ENCODE data around the gene CDCA3.

Gene CDCA3

GRCh38 chr12:6840761-6841515, 10.1 kb downstream of the CDCA3 start, which contains the start of gene GNB3:
Gene GNB3 (plus strand): TSS chr12:6840925. CDS start chr12:6841288, 363 bp downstream.
- no peak for DNase-seq (ENCODE audit: low read depth in 1 of 2, low spot score in 1 of 2)
- in situ Hi-C loops (cut with HindIII; ENCODE audit: low pct_unique_long_range_greater_than_20kb, low sequenced_read_pairs) = no loop called here
- TF ChIP-seq JUND (IDR thresholded peaks at IDR 0.05; ENCODE audit: low read depth) = no peak

DNA sequence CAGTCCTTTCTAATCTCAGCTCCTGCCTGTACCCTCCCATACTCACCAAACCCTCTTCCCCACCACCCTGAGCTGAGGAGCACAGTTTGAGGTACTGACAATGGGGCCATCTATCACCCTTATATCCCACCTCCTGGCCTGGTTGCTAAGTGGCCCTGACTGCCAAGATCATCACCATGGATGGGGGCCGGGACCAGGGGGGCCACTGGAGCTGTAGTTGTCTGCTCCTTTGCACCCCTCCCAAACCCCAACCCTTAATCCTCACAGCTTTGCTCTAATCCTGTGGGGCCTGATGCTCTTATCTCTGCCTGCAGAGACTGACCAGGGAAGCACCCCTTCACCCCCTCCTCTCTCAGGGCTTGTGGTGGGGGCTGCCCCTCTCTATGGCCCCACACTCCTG, 10.8 kb downstream of the CDCA3 start:
- in situ Hi-C loops (cut with HindIII; ENCODE audit: low pct_unique_long_range_greater_than_20kb, low sequenced_read_pairs) = no loop called here
- no peak for TF ChIP-seq JUND (IDR thresholded peaks at IDR 0.05; ENCODE audit: low read depth)
- DNase-seq (ENCODE audit: low read depth in 1 of 2, low spot score in 1 of 2) = no peak

DNA sequence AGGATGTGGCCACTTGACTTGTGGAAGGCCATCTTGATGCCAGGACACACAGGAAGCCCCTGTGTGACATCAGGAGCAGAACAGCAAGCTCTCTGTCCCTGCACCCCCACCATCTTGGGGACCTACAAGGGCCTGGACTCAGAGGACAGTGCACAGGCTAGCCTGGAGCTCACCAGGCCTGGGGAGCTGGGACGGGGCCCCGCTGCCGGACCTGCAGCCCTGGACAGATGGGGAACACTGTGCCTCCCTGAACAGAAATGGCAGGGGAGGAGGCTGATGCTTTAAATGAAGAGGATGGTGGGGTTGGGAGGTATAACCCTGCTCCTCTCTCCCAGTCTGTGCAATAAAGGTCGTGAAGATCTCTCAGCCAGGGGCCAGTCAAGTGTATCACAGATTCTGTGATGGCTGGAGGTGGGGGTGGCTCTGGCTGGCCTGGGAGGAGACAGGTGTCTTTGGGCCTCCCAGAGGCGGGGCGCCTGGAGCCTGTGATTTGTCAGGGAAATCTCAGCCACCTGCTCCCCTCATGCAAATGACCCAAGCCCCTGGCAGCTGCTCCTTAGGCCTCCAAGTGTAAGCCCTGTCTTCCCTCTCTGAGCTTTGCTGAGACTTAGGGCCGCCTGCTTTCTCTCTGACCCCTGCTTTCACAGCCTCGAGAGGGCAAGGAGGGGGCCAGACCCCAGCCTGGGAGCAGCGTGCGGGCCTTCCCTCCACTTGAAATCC, 11.4 kb downstream of the CDCA3 start:
- no peak for TF ChIP-seq JUND (IDR thresholded peaks at IDR 0.05; ENCODE audit: low read depth)
- in situ Hi-C loops (cut with HindIII; ENCODE audit: low pct_unique_long_range_greater_than_20kb, low sequenced_read_pairs) = no loop called here
- DNase-seq (ENCODE audit: low read depth in 1 of 2, low spot score in 1 of 2) = no peak

- in situ Hi-C loops (cut with HindIII; ENCODE audit: low pct_unique_long_range_greater_than_20kb, low sequenced_read_pairs) = no loop called here
- TF ChIP-seq JUND (IDR thresholded peaks at IDR 0.05; ENCODE audit: low read depth) = no peak
- no peak for DNase-seq (ENCODE audit: low read depth in 1 of 2, low spot score in 1 of 2)
These were observed 12.2 kb downstream of the CDCA3 start for GRCh38 chr12:6838854-6839253.

GRCh38 chr12:6837370-6838060, 13.6 kb downstream of the CDCA3 start:
- DNase-seq (ENCODE audit: low read depth in 1 of 2, low spot score in 1 of 2) = no peak
- TF ChIP-seq JUND (IDR thresholded peaks at IDR 0.05; ENCODE audit: low read depth) = no peak
- in situ Hi-C loops (cut with HindIII; ENCODE audit: low pct_unique_long_range_greater_than_20kb, low sequenced_read_pairs) = no loop called here

DNA sequence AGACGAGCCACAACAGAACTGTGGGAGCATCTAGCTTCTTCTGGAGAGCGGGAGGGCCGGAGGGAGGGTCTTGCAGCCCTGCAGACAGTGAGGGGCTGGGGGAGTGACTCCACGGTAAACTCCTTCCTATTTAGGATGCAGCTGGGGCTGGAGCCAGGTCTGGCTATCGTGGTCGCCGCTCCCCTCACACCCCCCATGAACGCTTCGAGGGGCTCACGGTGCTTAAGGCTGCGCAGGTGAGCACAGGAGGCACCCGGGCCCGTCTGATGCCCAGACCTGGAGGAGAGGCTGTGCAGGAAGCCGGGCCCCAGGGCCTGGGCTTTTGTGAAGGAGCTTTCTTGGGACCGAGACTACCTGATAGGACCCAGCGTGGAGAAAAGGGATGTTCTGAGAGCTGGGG, 14.2 kb downstream of the CDCA3 start:
- no peak for TF ChIP-seq JUND (IDR thresholded peaks at IDR 0.05; ENCODE audit: low read depth)
- in situ Hi-C loops (cut with HindIII; ENCODE audit: low pct_unique_long_range_greater_than_20kb, low sequenced_read_pairs) = no loop called here
- no peak for DNase-seq (ENCODE audit: low read depth in 1 of 2, low spot score in 1 of 2)

- no peak for TF ChIP-seq JUND (IDR thresholded peaks at IDR 0.05; ENCODE audit: low read depth)
- no peak for DNase-seq (ENCODE audit: low read depth in 1 of 2, low spot score in 1 of 2)
- in situ Hi-C loops (cut with HindIII; ENCODE audit: low pct_unique_long_range_greater_than_20kb, low sequenced_read_pairs) = no loop called here
These were observed 16.2 kb downstream of the CDCA3 start for GRCh38 chr12:6834873-6835272.

- no peak for TF ChIP-seq JUND (IDR thresholded peaks at IDR 0.05; ENCODE audit: low read depth)
- in situ Hi-C loops (cut with HindIII; ENCODE audit: low pct_unique_long_range_greater_than_20kb, low sequenced_read_pairs) = no loop called here
- DNase-seq (ENCODE audit: low read depth in 1 of 2, low spot score in 1 of 2) = no peak
These were observed 16.8 kb downstream of the CDCA3 start for GRCh38 chr12:6834254-6834653.

DNA sequence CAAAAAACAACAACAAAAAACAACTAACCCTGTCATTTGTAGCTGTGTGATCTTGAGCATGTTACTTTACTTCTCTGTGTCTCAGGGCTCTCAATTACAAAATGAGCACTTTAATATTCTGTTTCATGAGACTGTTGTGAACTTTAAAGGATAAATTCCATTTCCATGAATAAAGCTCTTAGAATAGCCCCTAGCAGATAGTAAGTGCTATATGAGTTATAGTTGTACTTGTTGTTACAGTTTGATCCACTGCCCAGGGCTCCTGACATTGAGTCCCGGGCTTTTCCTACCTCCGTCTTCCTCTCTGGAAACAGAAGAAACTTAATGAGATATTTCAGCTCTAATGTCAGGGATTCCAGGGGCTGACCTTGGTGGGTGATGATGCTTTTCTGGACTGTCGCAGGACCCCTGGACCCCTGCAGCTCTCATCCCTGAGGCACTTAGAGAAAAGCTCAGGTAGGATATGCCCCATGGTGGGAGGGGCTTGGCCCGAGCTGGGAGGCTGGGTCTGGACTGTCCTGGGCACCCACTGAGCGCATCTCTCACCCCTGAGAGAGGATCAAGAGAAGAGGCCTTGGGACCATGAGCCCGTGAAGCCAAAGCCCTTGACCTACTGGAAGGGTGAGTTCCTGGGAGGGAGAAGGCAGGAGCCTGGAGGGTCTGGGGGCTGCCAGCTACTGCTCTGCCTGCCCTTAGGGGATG, 17.7 kb downstream of the CDCA3 start:
- TF ChIP-seq JUND (IDR thresholded peaks at IDR 0.05; ENCODE audit: low read depth) = no peak
- no peak for DNase-seq (ENCODE audit: low read depth in 1 of 2, low spot score in 1 of 2)
- in situ Hi-C loops (cut with HindIII; ENCODE audit: low pct_unique_long_range_greater_than_20kb, low sequenced_read_pairs) = no loop called here

DNA sequence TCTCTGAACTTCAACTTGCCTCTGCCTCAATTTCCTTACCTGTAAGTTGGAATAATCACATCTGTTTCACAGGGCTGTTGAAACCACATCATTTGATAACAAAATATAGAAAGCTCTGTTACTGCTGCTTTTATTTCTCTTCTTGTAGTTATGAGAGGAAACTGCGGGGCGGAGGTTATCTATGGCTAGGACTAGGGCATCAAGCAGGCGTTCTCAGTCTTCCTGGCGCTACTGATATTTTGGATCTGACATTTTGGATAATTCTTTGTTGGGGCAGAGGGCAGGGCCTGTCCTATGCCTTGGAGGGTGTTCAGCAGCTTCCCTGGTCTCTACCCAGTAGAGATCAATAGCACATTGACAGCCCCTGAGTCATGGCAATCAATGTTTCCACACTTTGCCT, 19.0 kb downstream of the CDCA3 start:
- TF ChIP-seq JUND (IDR thresholded peaks at IDR 0.05; ENCODE audit: low read depth) = no peak
- in situ Hi-C loops (cut with HindIII; ENCODE audit: low pct_unique_long_range_greater_than_20kb, low sequenced_read_pairs) = no loop called here
- no peak for DNase-seq (ENCODE audit: low read depth in 1 of 2, low spot score in 1 of 2)

DNA sequence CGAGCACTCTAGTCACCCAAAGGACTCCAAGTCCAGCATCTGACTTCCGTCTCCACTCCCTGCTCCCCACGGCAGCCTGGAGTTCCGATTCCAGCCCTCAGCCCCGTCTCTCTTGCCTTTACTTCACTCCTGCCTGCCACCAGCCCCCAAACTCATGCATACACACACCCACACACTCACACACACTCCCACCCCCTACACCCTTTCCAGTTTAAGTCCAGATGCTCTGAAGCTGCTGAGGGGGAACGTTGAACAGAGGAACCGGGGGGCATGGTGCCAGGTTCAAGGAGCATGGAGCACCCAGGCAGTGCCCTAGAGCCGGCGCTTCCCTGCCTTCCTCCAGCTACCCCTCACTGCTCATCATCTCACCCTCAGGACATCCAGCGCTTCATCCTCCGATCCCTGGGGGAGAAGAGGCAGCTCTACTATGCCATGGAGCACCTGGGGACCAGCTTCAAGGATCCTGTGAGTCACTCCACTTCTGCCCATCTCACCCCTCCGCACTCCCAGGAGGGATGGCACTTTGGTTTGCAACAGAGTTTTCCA, 19.6 kb downstream of the CDCA3 start:
- TF ChIP-seq JUND (IDR thresholded peaks at IDR 0.05; ENCODE audit: low read depth) = no peak
- DNase-seq (ENCODE audit: low read depth in 1 of 2, low spot score in 1 of 2) = no peak
- in situ Hi-C loops (cut with HindIII; ENCODE audit: low pct_unique_long_range_greater_than_20kb, low sequenced_read_pairs) = no loop called here

- in situ Hi-C loops (cut with HindIII; ENCODE audit: low pct_unique_long_range_greater_than_20kb, low sequenced_read_pairs) = no loop called here
- DNase-seq (ENCODE audit: low read depth in 1 of 2, low spot score in 1 of 2) = no peak
- TF ChIP-seq JUND (IDR thresholded peaks at IDR 0.05; ENCODE audit: low read depth) = no peak
These were observed 20.1 kb downstream of the CDCA3 start for GRCh38 chr12:6830999-6831398.
